GM20000 (cell line): Measurements from ENCODE around the gene MPPED1.

Source experiments
- DNase-seq: peaks from one replicate; pipeline ENCODE4 v3.0.0; 2012; ENCODE audit warnings: low spot score
- TF ChIP-seq, protein P1 (sequence below): IDR thresholded peaks from 2 replicates; pipeline ENCODE4 v1.5.1; 2012; ENCODE audit warnings: mild to moderate bottlenecking, control low read depth; ENCODE audit errors: extremely low read depth, missing control alignments

Gene MPPED1

GRCh38 chr22:43426816-43427215 is 15.0 kb downstream of the MPPED1 start:
- DNase-seq = no peak
- TF ChIP-seq, protein P1, sequence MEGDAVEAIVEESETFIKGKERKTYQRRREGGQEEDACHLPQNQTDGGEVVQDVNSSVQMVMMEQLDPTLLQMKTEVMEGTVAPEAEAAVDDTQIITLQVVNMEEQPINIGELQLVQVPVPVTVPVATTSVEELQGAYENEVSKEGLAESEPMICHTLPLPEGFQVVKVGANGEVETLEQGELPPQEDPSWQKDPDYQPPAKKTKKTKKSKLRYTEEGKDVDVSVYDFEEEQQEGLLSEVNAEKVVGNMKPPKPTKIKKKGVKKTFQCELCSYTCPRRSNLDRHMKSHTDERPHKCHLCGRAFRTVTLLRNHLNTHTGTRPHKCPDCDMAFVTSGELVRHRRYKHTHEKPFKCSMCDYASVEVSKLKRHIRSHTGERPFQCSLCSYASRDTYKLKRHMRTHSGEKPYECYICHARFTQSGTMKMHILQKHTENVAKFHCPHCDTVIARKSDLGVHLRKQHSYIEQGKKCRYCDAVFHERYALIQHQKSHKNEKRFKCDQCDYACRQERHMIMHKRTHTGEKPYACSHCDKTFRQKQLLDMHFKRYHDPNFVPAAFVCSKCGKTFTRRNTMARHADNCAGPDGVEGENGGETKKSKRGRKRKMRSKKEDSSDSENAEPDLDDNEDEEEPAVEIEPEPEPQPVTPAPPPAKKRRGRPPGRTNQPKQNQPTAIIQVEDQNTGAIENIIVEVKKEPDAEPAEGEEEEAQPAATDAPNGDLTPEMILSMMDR = no peak

- no peak for DNase-seq
- TF ChIP-seq, protein P1 = no peak
Measured at GRCh38 chr22:43427296-43428004, 15.6 kb downstream of the MPPED1 start.

GRCh38 chr22:43428005-43428485 is 16.2 kb downstream of the MPPED1 start:
- TF ChIP-seq, protein P1 = no peak

GRCh38 chr22:43428521-43428920 is 16.7 kb downstream of the MPPED1 start:
- TF ChIP-seq, protein P1 = no peak

More at GRCh38 chr22:43428005-43428485, 16.2 kb downstream of the MPPED1 start:
- DNase-seq = no peak

DNA sequence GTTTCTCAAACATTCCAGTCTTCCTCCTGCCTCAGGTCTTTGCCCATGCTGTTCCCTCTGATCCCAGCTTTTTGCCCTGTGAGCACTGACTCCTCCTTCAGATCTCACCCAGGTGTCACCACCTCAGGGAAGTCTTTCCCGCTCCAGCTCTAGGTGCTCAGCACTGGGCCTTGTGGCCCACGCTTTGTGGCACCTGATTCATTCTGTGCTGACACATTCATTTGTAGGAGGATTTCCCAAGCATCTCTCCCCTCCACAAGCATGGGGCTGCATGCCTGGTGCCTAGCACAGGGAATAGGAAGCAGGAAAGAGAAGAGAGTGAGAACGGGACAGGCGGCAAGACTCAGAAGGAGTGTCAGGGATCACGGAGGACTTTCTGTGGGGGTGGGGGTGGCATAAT is 17.6 kb downstream of the MPPED1 start:
- DNase-seq = no peak
- TF ChIP-seq, protein P1 = no peak

More at GRCh38 chr22:43428521-43428920, 16.7 kb downstream of the MPPED1 start:
- DNase-seq = no peak

GRCh38 chr22:43431808-43432554 is 20.2 kb downstream of the MPPED1 start:
- DNase-seq = no peak
- TF ChIP-seq, protein P1 = no peak

GRCh38 chr22:43432883-43433415 is 21.1 kb downstream of the MPPED1 start:
- TF ChIP-seq, protein P1 = no peak
- no peak for DNase-seq
